IMR-90 (cell line): ENCODE data around the gene RAB18.

Experiments used
- FOS ChIP-seq: fragments of 150-350 bp; IDR thresholded peaks from 2 replicates; pipeline ENCODE4 v1.6.1; 2016; ENCODE audit warnings: low read depth, low read length
- POLR2A ChIP-seq: IDR thresholded peaks from 2 replicates; pipeline ENCODE4 v1.6.1; 2012; ENCODE audit warnings: mild to moderate bottlenecking, low read depth, low read length

- TF ChIP-seq FOS = no peak
- no peak for TF ChIP-seq POLR2A
These were observed 65.8 kb downstream of the RAB18 start for GRCh38 chr10:27569946-27570345.
